Activated CD8-positive, alpha-beta memory T cell treated with anti-CD3 and anti-CD28 coated beads for 36 hours (primary cell): ENCODE data around the gene CHST7. TPM values are rescaled to one million over a fixed set of nuclear protein-coding genes. Genes with fewer than 3 reads are reported as not detected.
"Not testable (repeated sequence)": the region's sequence is repeated elsewhere in the genome, so short reads cannot be mapped to it uniquely, and the experiment has no call there.

Experiments used
- CTCF ChIA-PET: fragments of 350-600 bp; sonication (Branson Sonifier 250); formaldehyde crosslinking; loops from one replicate; lab custom pipeline; 2021; ENCODE audit warnings: antibody characterized with exemption; lab: Charles Lee
- POLR2A ChIA-PET: fragments of 350-600 bp; sonication (Branson Sonifier 250); formaldehyde crosslinking; loops from one replicate; lab custom pipeline; 2021; ENCODE audit warnings: antibody characterized with exemption; lab: Charles Lee
- total RNA-seq, 2 experiments: library from RNA; stranded (reverse); gene quantifications; one replicate each; pipeline ENCODE4 v1.2.3, GENCODE V29; 2021

Gene CHST7, protein sequence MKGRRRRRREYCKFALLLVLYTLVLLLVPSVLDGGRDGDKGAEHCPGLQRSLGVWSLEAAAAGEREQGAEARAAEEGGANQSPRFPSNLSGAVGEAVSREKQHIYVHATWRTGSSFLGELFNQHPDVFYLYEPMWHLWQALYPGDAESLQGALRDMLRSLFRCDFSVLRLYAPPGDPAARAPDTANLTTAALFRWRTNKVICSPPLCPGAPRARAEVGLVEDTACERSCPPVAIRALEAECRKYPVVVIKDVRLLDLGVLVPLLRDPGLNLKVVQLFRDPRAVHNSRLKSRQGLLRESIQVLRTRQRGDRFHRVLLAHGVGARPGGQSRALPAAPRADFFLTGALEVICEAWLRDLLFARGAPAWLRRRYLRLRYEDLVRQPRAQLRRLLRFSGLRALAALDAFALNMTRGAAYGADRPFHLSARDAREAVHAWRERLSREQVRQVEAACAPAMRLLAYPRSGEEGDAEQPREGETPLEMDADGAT
- total RNA-seq = 1 to 10 TPM; 2.6 to 3.0 TPM

DNA sequence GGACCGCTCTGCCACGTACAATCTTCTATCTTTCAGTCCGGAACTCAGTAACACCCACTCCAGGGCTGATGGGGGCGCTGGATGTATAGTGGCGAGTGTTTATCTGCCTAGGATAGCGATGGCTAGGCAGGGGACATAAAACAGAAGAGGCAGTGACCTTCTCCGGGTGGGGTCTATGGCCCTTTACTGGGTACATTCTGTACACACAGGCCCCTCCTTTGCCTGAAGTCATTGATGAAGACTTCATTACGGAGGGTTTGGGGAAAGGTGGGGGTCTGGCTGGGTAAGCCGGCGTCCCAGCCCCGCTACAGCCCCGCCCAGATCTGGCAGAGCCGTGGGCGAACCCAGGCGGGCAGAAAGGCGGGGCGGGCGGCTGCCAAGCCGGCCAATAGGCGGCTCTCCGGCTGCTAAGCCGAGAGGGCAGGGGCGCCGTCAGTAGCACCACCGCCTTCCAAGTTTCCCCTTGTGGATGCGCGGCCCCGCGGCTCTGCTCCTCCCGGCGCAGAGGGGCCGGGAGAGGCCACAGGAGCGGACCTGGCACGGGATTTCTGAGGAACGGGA, at the start of gene CHST7:
Gene CHST7, plus strand, starts transcription at position 435 of the 561 bp plus-strand sequence. CDS start 167 bp downstream, outside the sequence.
- CTCF ChIA-PET = no interaction called here
- POLR2A ChIA-PET = no interaction called here

DNA sequence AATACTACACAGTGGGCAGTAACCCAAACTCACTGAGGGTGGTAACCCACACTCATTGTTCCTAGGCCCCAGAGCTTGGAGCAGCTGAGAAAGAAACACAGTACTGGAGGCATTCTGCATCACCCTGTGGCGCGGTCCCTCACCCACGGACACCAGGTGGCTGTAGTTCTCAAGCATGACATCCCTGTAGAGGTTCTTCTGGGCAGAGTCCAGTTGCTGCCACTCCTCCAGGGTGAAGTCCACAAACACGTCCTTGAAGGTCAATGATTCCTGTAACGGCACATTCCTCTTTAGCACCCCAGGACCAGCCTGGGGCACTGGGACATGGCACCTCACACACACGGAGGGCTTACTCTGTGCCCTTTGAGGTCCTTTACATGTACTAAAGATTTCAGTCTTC, 44.9 kb upstream of the CHST7 start:
- CTCF ChIA-PET, POLR2A ChIA-PET: not testable (repeated sequence)

DNA sequence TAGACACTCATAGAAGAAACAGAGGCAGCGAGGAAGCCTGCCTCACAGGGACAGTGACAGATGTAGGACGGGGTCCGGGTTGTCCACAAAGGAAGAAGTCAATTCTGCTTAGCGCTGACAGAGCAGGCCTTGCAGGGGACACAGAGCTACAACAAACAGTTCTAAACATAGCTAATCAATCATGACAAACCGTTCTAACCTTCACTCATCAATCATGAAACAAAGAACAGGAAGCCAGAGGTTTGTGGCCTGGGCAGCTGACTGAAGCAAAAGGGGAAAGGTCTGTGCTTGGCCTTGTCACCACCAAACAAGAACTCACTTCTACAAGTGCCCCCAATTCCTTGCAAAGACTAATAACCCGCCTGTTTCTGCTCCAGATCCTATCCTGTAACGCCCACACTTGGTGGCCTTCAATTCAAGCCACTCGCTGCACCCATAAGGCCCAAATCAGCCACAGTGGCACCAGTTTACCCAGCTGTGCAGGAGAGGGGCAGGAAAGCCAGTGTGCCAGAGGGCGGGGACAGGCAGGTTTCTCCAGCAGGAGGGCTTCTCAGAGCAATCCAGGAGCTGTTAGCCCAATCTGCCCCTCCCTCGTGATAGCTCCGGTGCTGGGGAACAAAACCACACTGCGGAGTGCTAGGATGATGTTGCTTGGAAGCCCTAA, 43.7 kb upstream of the CHST7 start:
- CTCF ChIA-PET, POLR2A ChIA-PET: not testable (repeated sequence)

DNA sequence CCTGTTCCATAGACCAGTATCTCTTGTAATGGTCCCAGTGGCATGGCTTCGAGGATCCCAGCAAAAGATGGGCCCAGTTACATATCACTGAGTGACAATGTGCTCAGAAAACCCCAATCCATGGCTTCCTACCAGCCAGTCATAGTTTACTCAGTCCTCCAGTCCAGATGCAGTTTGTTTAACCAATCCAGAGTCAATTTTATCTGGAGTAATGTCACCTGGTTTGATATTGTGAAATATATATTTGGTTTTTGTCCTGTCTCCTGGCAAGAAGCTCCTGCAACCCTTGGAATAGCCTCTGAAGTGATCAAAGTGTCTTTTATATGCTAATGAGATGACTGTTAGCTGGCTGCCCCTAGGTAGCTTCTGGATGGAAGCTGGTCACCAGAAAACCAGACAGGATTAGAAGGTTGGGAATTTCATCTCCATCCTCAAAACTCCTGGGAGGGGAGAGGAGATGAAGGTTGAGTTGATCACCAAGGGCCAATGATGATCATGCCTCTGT, 43.1 kb upstream of the CHST7 start:
- CTCF ChIA-PET, POLR2A ChIA-PET: not testable (repeated sequence)

DNA sequence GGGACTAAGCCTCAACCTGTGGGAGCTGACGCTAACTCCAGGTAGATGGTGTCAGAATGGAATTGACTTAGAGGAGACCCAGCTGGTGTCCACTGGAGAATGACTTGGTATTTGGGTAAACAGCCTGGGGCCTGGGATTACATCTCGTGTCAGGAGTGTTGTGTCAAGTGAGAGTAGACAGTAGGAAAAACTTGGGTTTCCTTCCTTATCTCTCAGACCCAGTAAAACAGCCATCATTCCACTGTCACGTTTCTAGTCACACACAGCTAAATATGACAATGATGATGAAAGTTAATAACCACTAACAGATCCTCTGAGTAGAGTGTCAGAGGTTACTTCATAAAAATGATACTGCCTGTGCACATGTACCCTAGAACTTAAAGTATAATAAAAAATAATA, 42.1 kb upstream of the CHST7 start:
- ChIA-PET CTCF (no interaction called here), POLR2A (no interaction called here)

DNA sequence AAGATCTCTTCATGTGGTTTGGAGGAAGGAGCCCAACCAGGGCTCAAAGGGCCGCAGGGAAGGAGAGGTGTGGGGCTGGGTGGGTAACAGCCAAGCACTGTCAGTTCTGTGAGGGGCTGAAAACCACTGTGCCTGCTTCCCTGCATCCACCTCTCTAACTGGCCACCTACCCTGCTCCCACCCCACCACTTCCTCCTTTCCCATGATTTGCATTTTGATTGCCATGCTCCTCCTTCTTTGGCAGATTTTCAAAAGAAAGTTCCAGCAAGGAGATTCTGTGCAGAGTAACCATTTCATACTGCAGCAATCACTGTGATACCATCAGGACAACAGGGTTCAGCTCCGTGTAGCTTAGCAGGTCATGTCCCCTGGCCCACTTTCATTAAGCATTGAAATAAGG, 30.1 kb upstream of the CHST7 start:
- ChIA-PET CTCF (no interaction called here), POLR2A (no interaction called here)

DNA sequence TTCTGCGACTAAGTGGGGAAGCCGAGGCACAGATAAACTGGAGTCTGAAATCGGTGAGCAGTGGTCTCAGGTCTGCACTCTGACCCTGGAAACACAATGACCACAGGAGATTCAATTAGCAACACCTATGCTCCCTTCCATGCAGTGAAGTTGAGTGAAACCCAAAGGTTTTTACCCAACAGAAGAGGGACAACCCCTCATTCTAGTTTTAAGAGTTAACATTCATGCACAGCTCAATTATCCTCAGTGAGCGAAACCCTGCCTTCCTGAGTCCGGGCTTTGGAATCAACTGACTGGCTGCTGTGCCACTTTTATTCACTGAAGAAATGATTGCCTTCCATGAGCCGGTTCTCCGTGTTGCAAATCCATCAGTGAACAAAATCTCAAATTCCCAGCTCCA, 29.0 kb upstream of the CHST7 start:
- POLR2A ChIA-PET, CTCF ChIA-PET: not testable (repeated sequence)

DNA sequence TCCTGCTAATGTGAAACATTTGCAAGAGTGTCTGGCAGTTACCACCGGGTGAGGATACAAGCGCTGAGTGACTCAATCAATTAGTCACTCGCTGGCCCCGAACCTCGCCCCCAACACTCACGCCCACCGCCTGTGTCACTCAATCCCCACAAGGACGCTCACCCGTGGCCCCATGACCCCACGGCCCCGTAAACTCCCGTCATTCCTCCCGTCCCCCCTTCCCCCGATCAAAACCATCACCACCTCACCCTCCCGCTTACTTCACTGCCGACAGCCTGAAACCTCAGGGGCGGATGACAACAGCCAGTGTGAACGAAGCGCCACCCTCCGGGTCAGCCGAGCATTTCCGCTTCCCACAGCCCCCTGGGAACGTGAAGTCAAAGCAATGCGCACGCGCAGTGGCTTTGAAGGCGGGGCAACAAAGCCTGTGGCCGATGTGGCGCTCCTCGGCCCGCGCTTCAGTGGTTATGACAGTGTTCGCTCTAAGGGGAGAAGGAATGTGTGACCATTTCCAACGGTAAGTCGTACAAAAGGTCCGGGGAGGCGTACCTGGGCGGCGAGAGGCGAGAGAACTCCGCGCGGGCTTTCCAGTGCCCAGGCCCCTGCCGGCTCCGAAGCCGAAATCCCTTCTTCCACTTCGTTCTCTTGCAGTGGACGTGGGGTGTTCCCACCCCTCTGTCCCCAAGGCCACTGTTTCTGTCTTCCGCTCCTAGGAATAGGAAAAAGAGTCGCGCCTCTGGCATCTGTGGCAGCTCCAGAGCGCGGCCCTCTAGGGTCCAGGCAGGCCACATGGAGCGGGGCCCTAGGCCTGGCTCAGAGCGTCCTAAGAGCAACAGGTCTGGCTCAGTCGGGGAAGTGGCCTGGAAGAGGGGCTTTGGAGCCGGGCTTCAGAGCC, 28.2 kb upstream of the CHST7 start, which contains the start of gene ZNF674:
Gene ZNF674, minus strand, starts transcription at position 311 of the 895 bp plus-strand sequence. CDS start 3,334 bp downstream, outside the sequence.
- POLR2A ChIA-PET = no interaction called here
- CTCF ChIA-PET = no interaction called here

DNA sequence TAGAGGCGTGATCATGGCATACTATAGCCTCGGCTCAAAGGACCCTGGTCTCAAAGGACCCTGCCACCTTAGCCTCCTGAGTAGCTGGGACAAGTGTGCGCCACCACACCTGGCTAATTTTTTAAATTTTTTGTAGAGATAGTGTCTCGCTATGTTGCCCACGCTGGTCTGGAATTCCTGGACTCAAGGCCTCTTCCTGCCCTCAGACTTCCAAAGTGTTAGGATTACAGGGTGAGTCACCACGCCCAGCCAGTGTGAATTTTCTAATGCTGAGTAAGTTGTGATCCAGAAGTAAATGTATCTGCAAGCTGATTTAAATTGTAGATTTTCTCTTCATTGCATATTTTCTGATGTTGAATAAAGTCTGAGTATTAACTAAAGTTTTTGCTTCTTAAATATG, 25.7 kb upstream of the CHST7 start:
- POLR2A ChIA-PET = no interaction called here

DNA sequence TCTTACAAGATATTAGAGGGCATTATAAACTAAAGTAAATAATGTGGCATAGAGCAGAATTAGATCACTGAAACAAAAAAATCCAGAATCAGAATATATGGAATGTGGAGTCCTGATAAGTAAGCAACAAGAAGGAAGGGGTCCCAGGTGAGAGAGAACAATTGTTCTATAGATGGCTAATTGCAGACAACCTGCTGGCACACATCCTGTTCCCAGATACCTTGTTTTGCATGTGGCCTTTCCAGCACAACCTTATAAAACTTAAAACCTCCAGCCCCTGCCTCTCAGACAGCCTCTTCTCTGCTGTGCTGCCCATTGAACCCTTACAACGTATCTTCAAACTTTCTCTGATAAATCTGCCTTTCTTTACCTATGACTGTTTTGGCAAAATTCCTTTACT, 23.7 kb upstream of the CHST7 start:
- CTCF ChIA-PET = no interaction called here
- POLR2A ChIA-PET = no interaction called here

More for the DNA sequence above, 25.7 kb upstream of the CHST7 start:
- CTCF ChIA-PET = no interaction called here

DNA sequence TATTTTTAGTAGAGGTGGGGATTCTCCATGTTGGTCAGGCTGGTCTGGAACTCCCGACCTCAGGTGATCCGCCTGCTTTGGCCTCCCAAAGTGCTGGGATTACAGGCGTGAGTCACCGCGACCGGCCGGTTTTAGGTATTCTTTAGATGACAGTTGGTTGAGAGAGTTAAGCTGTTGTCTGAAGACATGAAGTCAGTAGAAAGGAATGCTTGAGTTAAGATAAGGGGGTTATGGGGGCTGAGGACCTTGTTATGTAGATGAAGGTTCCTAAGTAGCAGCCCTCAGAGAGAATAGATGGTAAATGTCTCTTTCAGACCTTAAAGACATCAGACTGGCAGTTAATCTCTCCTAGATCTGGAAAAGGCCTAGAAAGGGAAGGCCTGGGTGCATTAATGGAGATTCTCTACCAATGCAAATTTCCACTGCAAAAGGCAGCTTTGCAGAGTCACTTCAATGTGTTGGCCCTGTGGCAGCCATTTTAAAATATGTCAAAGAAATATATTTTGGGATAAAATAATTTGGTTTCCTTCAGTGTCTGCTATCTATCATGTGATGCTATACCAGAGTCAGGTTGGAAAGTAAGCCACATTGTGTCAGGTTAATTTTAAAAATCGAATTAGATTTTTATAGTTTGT, 22.0 kb upstream of the CHST7 start:
- ChIA-PET POLR2A (no interaction called here), CTCF (no interaction called here)

DNA sequence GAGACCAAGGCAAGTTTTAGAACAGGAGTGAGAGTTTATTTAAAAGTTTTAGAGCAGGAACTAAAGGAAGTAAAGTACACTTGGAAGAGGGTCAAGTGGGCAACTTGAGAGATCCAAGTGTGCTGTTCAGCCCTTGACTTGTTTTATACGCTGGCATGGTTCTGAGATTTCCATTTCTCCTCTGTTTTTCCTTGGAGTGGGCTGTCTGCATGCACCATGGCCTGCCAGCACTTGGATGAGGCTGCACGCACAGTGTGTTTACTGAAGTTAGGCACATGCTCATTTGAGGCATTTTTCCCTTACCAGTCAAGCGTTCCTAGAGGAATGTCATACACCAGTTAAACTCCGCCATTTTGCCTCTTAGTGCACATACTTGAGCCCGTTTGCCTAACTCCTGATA, 19.6 kb upstream of the CHST7 start:
- POLR2A ChIA-PET = no interaction called here
- CTCF ChIA-PET = no interaction called here

DNA sequence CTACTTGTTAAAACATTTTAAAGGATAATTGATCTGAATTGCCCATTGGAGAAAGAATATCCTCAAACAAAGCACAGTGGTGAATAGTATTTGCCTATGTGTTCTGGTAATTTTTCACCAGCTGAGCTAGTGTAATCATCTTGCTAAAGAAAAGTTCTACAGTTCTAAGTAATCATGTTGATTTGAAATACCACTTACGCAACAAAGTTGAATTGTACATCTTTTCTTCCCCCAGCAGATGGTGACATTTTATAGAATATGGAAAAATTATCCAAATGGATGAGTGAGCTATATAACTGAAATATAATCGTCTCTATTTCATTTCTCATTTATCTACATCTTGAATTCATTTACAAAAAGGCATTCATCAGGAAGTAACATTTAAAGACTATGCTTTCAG, 18.6 kb upstream of the CHST7 start:
- CTCF ChIA-PET = interaction anchor here (0.7 kb wide), 1 partner anchor 251 kb away, joined by 4 read pairs; no protein-coding TSS in a partner anchor
- POLR2A ChIA-PET = no interaction called here

DNA sequence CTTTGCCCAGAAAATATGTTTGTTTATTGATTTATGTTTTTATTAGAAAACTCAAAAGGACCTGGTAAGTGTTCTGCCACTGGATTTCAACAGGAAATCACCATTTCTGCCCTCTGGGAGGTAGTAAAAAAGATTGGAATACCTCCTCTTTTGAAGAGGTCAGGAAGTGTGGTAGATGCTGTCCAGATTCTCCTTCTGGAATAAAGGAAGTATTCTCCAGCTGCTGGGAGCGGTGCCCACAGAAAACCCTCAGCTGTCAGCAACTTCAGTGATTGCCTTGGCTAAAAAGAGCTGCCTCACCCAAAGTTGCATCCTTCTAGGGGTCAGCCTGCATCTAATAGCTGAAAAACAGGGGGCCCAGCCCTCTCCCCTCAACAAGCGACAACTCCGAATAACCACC, 14.5 kb upstream of the CHST7 start:
- CTCF ChIA-PET = no interaction called here

DNA sequence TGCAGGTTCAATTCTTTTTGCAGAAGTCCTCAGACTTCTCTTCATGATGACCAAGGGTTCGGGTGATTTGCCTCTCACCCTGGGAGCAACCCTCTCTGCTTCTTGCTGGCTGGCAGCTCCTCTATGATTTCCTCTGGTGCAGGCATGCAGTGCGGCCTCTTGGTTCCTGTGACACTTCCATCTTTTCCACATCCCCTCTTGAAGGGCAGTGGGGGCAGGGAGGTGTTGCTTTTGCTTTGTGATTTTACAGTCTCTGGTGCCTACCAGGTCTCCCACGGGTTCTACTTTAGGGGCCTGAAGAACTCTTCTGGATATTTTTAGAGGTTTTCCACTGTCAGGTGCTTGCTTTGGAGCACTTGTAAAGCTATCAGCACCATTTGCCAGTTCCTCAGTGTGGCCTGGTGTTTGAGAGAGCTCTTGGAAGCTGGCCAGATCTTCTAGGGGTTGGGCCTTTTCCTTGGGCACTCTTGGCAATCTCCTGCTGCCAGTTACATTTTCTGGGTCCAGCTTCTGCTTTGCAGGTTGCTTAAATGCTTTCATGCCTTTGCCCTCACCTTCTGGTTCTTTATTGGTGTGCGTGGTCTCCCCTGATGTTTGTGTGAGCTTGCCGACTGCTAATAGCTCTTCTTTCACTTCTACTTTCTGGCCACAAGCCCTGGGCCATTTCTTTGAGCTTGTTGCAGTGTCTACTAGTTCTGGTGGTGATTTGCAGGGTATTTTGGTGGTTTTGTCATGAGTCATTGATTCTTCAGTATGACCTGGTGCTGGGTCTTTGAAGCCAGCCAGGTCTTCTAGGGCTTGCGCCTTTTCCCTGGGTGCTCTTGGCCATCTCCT, 11.5 kb upstream of the CHST7 start:
- CTCF ChIA-PET = no interaction called here
- POLR2A ChIA-PET = no interaction called here

More for the DNA sequence above, 14.5 kb upstream of the CHST7 start:
- POLR2A ChIA-PET = interaction anchor here (0.5 kb wide), 1 partner anchor 22 kb away, joined by 3 read pairs; no protein-coding TSS in a partner anchor

DNA sequence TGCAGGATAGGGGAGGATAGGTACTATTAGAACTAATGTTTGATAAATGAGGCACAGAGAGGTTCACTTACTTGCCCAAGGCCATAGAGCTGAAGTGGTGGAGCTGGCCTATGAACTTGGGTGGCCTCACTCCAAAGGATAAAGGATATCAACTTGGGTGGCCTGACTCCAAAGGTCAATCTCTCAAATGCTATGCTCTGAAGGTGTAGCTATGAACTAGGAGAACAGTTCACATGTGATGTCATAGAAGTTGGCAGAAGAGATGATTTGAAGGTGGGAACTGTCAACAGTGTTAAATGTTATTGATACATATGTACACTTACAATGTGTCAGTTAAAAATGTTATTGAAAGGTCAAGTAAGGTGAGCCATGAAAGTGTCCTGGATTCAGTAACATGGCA, 6.2 kb upstream of the CHST7 start:
- ChIA-PET POLR2A (no interaction called here), CTCF (no interaction called here)

DNA sequence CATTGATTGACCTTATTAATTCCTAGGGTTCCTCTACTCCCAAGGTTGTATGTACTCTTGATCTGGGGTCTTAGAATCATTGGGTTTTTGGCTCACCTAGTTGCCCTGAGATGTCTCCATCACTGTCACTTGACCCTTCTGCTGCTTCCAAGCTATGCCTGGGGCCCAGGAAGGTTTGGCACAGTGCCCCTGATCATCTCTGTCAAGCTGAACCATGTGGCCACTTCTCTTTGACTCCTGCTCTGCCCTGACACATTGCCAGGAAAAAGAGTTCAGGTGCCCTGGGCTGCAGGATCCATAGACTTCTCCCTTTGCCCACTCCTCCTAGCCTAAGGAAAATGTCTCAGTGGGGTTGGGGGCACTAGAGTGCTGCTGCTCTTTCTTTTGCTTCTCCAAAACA, 3.9 kb upstream of the CHST7 start:
- CTCF ChIA-PET = no interaction called here
- POLR2A ChIA-PET = no interaction called here
